ENCODE data around the gene HOXB2.

HOXB2 gene

DNA sequence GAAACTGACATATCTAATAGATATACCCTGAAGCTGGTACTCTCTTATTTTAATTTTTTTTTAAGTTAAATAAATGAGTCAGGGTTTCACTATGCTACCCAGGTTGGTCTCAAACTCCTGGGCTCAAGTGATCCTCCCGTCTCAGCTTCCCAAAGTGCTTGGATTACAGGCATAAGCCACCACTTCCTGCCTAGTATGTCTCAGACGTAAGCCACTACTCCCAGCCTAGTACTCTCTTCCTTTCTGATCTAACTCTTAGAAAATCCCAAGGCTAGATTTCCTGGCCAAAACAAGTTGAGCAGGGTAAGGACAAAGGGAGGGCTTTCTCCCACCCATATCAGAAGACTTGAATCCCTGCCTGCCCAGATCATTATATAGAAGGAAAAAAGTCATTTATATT lies 47.8 kb downstream of the HOXB2 start:
- TF ChIP-seq, protein P1, sequence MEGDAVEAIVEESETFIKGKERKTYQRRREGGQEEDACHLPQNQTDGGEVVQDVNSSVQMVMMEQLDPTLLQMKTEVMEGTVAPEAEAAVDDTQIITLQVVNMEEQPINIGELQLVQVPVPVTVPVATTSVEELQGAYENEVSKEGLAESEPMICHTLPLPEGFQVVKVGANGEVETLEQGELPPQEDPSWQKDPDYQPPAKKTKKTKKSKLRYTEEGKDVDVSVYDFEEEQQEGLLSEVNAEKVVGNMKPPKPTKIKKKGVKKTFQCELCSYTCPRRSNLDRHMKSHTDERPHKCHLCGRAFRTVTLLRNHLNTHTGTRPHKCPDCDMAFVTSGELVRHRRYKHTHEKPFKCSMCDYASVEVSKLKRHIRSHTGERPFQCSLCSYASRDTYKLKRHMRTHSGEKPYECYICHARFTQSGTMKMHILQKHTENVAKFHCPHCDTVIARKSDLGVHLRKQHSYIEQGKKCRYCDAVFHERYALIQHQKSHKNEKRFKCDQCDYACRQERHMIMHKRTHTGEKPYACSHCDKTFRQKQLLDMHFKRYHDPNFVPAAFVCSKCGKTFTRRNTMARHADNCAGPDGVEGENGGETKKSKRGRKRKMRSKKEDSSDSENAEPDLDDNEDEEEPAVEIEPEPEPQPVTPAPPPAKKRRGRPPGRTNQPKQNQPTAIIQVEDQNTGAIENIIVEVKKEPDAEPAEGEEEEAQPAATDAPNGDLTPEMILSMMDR (IDR thresholded peaks at IDR 0.05), result no peak

DNA sequence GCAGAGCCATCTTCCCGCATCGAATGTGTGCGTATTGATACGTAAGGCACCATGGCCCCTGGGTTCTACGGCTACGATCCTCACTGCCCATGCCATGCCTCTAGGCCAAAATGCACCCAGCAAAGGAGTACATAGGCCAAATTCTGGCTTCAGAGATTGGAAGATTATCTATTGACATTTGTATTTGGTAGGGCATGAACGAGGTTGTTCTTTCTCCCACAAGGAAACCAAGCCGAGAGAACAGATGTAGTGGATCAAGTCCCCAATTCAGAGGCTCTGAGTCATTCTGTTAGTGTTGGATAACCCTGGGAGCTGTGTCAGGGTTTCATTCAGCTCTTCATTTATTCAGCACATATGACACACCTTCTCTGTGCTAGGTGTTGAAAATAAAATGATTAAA lies 50.6 kb downstream of the HOXB2 start:
- H3K9ac ChIP-seq, result no peak overlapping the region
- no peaks in the 10 kb centered on the region for H3K9me3 ChIP-seq (ENCODE audit: control insufficient read depth, low read length)
- TF ChIP-seq, protein P1 (IDR thresholded peaks at IDR 0.05), result no peak

More for the DNA sequence above, 47.8 kb downstream of the HOXB2 start:
- H3K27ac ChIP-seq, result no peak overlapping the region
- H3K4me2 ChIP-seq (ENCODE audit: low read length), result no peak overlapping the region
- no peak overlapping the region for H3K4me3 ChIP-seq (ENCODE audit: low read depth, low read length)
- H3K9ac ChIP-seq, result no peak overlapping the region
- peaks cover 3% of the 10 kb centered on the region for H3K4me1 ChIP-seq
- no peaks in the 10 kb centered on the region for H3K36me3 ChIP-seq (ENCODE audit: control insufficient read depth, insufficient read depth, low read length)
- no peaks in the 10 kb centered on the region for H3K79me2 ChIP-seq
- no peaks in the 10 kb centered on the region for H3K9me3 ChIP-seq (ENCODE audit: control insufficient read depth, low read length)
- no peaks in the 10 kb centered on the region for H3K27me3 ChIP-seq (ENCODE audit: control insufficient read depth, insufficient read depth, low read length)
- H2AFZ ChIP-seq, result no peak overlapping the region

More for the DNA sequence above, 50.6 kb downstream of the HOXB2 start:
- Histone ChIP-seq H3K36me3 (ENCODE audit: control insufficient read depth, insufficient read depth, low read length) (no peaks in the 10 kb centered on the region), H3K4me2 (ENCODE audit: low read length) (no peak overlapping the region), H2AFZ (no peak overlapping the region), H3K27me3 (ENCODE audit: control insufficient read depth, insufficient read depth, low read length) (no peaks in the 10 kb centered on the region), H3K79me2 (no peaks in the 10 kb centered on the region), H3K4me1 (peaks cover 3% of the 10 kb centered on the region), H3K4me3 (ENCODE audit: low read depth, low read length) (no peak overlapping the region), H3K27ac (no peak overlapping the region)

Measured in parathyroid adenoma (tissue), 2 donors.